NCI-H524 treated with DMSO at 0.1 percent for 48 hours (cell line): ENCODE results near the gene PHF23.

Experiments
- DNase-seq: peaks from one replicate; lab custom pipeline; 2025; lab: John Stamatoyannopoulos, UW

Gene PHF23

GRCh38 chr17:7219812-7220592 lies 19.3 kb downstream of the PHF23 start, which contains the start of the genes ACADVL and DLG4:
Gene ACADVL, plus strand, starts transcription at chr17:7219938. Its CDS starts 47 bp downstream, at chr17:7219985.
Gene DLG4, minus strand, starts transcription at chr17:7219836.
- DNase-seq = no peak

- DNase-seq = no peak
These were observed 19.9 kb downstream of the PHF23 start for GRCh38 chr17:7219229-7219811.

GRCh38 chr17:7218758-7219157 lies 20.5 kb downstream of the PHF23 start:
- DNase-seq = no peak

GRCh38 chr17:7218166-7218565 lies 21.1 kb downstream of the PHF23 start:
- no peak for DNase-seq

- DNase-seq = no peak
These were observed 21.9 kb downstream of the PHF23 start for GRCh38 chr17:7217113-7217987.

- no peak for DNase-seq
These were observed 22.8 kb downstream of the PHF23 start for GRCh38 chr17:7216242-7217112.

GRCh38 chr17:7215652-7216180 lies 23.5 kb downstream of the PHF23 start:
- DNase-seq = no peak

GRCh38 chr17:7215136-7215638 lies 24.1 kb downstream of the PHF23 start:
- no peak for DNase-seq

GRCh38 chr17:7214300-7215135 lies 24.7 kb downstream of the PHF23 start:
- peak; percentile 75 for DNase-seq

- DNase-seq = peak; percentile 52
These were observed 25.4 kb downstream of the PHF23 start for GRCh38 chr17:7213895-7214299.

- no peak for DNase-seq
These were observed 27.6 kb downstream of the PHF23 start for GRCh38 chr17:7211491-7212273.

- no peak for DNase-seq
These were observed 30.4 kb downstream of the PHF23 start for GRCh38 chr17:7208754-7209460.

- DNase-seq = no peak
These were observed 31.2 kb downstream of the PHF23 start for GRCh38 chr17:7208027-7208571.

GRCh38 chr17:7207120-7208001 lies 31.9 kb downstream of the PHF23 start:
- no peak for DNase-seq

GRCh38 chr17:7205561-7205960 lies 33.7 kb downstream of the PHF23 start:
- DNase-seq = no peak

GRCh38 chr17:7204828-7205461 lies 34.3 kb downstream of the PHF23 start:
- peak; percentile 60 for DNase-seq

- peak; percentile 36 for DNase-seq
These were observed 34.9 kb downstream of the PHF23 start for GRCh38 chr17:7204336-7204735.
